ENCODE results near the gene DPH2. TPM values are rescaled to one million over a fixed set of nuclear protein-coding genes. Genes with fewer than 3 reads are reported as not detected.

DPH2 gene
- total RNA-seq, 1 donor: 18.6 TPM

GRCh38 chr1:44012404-44012803 is 42.6 kb downstream of the DPH2 start:
- no peak overlapping the region for H3K4me3 ChIP-seq (ENCODE audit: low read depth, low read length)
- DNase-seq (ENCODE audit: low read depth): no peak
- no peak for TF ChIP-seq CTCF (IDR thresholded peaks at IDR 0.05; ENCODE audit: insufficient read depth, low read depth, low read length)

GRCh38 chr1:44012941-44013609 is 43.3 kb downstream of the DPH2 start:
- no peak overlapping the region for H3K4me3 ChIP-seq (ENCODE audit: low read depth, low read length)
- TF ChIP-seq CTCF (IDR thresholded peaks at IDR 0.05; ENCODE audit: insufficient read depth, low read depth, low read length): no peak
- no peak for DNase-seq (ENCODE audit: low read depth)

GRCh38 chr1:44013949-44014348 is 44.1 kb downstream of the DPH2 start:
- no peak for DNase-seq (ENCODE audit: low read depth)
- TF ChIP-seq CTCF (IDR thresholded peaks at IDR 0.05; ENCODE audit: insufficient read depth, low read depth, low read length): no peak
- no peak overlapping the region for H3K4me3 ChIP-seq (ENCODE audit: low read depth, low read length)

GRCh38 chr1:44014365-44015104 is 44.7 kb downstream of the DPH2 start:
- H3K4me3 ChIP-seq (ENCODE audit: low read depth, low read length): no peak overlapping the region
- TF ChIP-seq CTCF (IDR thresholded peaks at IDR 0.05; ENCODE audit: insufficient read depth, low read depth, low read length): no peak
- no peak for DNase-seq (ENCODE audit: low read depth)

- H3K4me3 ChIP-seq (ENCODE audit: low read depth, low read length): no peak overlapping the region
- DNase-seq (ENCODE audit: low read depth): no peak
- no peak for TF ChIP-seq CTCF (IDR thresholded peaks at IDR 0.05; ENCODE audit: insufficient read depth, low read depth, low read length)
These were observed 45.4 kb downstream of the DPH2 start for GRCh38 chr1:44015206-44015605.

GRCh38 chr1:44016041-44016889 is 46.5 kb downstream of the DPH2 start:
- no peak for TF ChIP-seq CTCF (IDR thresholded peaks at IDR 0.05; ENCODE audit: insufficient read depth, low read depth, low read length)
- DNase-seq (ENCODE audit: low read depth): no peak
- H3K4me3 ChIP-seq (ENCODE audit: low read depth, low read length): no peak overlapping the region

Measured in fibroblast of villous mesenchyme (primary cell).